GM10266 (cell line): ENCODE results near the gene KSR2.

Source experiments
- DNase-seq: peaks from one replicate; pipeline ENCODE4 v3.0.0; 2012; ENCODE audit errors: extremely low spot score
- CTCF ChIP-seq: IDR thresholded peaks from 2 replicates; pipeline ENCODE4 v1.5.1; 2012; ENCODE audit warnings: mild to moderate bottlenecking, low read depth; ENCODE audit not compliant: control insufficient read depth, insufficient read depth; ENCODE audit errors: missing control alignments

The KSR2 gene

DNA sequence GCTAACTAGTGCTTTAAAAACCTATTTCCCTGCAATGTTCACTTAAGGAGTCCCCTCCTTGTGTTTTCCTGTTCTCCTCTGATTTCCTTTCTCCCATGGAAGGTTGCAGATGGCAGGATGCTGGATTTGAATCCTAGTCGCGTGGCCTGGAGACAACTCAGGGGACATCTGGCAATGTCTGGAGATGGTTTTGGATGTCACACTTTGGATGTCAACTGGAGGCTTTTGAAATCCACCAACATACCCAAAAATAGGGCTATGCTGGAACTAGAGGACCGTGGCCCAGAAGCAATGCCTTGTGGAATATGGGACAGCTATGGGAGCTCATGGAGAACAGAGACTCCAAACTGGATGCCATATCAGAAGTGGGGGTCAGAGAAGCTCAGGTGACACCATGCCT, 511.6 kb downstream of the KSR2 start:
- no peak for DNase-seq
- TF ChIP-seq CTCF: no peak

DNA sequence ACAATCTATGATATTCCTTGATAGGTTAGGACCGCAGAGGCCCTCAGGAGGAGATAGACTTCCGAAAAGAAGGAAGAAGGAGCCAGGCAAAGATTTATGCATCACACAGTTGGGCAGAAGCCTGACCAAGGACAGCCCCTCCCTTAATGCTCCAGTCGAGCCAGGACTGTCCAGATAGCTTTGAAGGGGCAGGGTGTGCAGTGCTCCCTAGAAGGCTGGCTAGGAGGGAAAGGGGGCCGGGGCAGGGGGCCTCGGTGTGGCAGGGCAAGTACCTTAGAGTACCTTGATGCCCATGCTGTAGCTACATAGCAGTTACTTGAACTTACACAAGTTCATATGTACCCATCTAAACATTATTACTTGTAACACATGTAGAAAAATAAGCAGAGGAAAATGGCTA, 512.7 kb downstream of the KSR2 start:
- no peak for DNase-seq
- TF ChIP-seq CTCF: no peak

DNA sequence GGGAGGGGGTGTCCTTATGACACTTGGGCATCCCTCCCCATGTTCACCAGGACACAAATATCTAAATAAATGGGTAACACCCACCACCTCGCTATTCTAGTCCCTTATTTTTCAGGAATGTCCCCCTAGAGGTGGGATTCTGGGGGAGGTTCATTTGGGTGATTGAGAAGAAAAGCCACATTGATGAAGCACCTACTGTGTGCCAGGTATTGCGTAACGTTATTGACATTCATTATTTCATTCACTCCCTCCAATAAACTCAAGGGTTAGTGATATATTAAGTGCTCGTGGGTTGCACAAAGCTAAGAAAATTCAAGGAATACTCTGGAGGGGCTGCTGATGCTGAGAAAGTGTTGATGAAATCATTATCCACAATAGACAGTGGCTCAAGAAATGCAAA, 514.8 kb downstream of the KSR2 start:
- DNase-seq: no peak
- TF ChIP-seq CTCF: no peak

GRCh38 chr12:117452112-117452511, 516.7 kb downstream of the KSR2 start:
- no peak for DNase-seq
- no peak for TF ChIP-seq CTCF

- TF ChIP-seq CTCF: no peak
- DNase-seq: no peak
Measured at GRCh38 chr12:117450209-117450608, 518.6 kb downstream of the KSR2 start.

- TF ChIP-seq CTCF: no peak
- no peak for DNase-seq
Measured at GRCh38 chr12:117447665-117448366, 521.0 kb downstream of the KSR2 start.

DNA sequence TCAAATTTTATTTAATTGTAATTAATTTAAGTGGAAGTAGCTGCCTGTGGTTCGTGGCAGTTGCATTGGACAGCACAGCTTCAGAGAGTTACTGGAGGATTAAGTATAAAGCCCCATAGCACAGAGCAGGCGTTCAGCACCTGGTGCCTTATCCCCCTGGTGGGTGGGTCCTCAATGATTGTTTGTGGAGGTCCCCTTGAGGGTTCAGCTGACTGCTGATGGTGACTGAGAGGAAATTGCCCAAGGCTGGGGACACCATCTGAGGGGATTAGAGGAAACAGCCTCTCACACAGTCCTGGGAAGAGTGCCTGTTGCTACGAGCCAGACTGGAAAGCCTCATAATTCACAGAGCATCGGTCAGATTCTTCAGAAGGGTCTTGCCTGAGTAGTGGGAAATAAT, 524.0 kb downstream of the KSR2 start:
- TF ChIP-seq CTCF: no peak
- no peak for DNase-seq
